Measurements from ENCODE around the gene BRF1. TPM values are rescaled to one million over a fixed set of nuclear protein-coding genes. Genes with fewer than 3 reads are reported as not detected.
"Not testable (repeated sequence)": the region's sequence is repeated elsewhere in the genome, so short reads cannot be mapped to it uniquely, and the experiment has no call there.

BRF1 gene
- total RNA-seq, 1 experiment from 2014 or later = 12.6 TPM

GRCh38 chr14:105332350-105332874, 31.6 kb upstream of the BRF1 start:
- no peak for DNase-seq (ENCODE audit: low spot score)

GRCh38 chr14:105331575-105332349, 31.0 kb upstream of the BRF1 start:
- DNase-seq (ENCODE audit: low spot score) = no peak

- peak; percentile 69 for DNase-seq (ENCODE audit: low spot score)
These were observed 29.7 kb upstream of the BRF1 start for GRCh38 chr14:105330491-105330895.

- no peak for DNase-seq (ENCODE audit: low spot score)
These were observed 28.8 kb upstream of the BRF1 start for GRCh38 chr14:105329411-105330150.

GRCh38 chr14:105328678-105329390, 28.0 kb upstream of the BRF1 start:
- DNase-seq (ENCODE audit: low spot score) = no peak

- no peak for DNase-seq (ENCODE audit: low spot score)
These were observed 27.4 kb upstream of the BRF1 start for GRCh38 chr14:105328070-105328677.

- not testable (repeated sequence) for DNase-seq (ENCODE audit: low spot score)
These were observed 26.9 kb upstream of the BRF1 start for GRCh38 chr14:105327695-105328045.

GRCh38 chr14:105326891-105327694, 26.3 kb upstream of the BRF1 start:
- no peak for DNase-seq (ENCODE audit: low spot score)

- no peak for DNase-seq (ENCODE audit: low spot score)
These were observed 25.7 kb upstream of the BRF1 start for GRCh38 chr14:105326568-105326867.

GRCh38 chr14:105325716-105326567, 25.1 kb upstream of the BRF1 start:
- DNase-seq (ENCODE audit: low spot score) = no peak

- no peak for DNase-seq (ENCODE audit: low spot score)
These were observed 24.5 kb upstream of the BRF1 start for GRCh38 chr14:105325303-105325702.

- no peak for DNase-seq (ENCODE audit: low spot score)
These were observed 24.1 kb upstream of the BRF1 start for GRCh38 chr14:105324871-105325270.

GRCh38 chr14:105324080-105324778, 23.4 kb upstream of the BRF1 start:
- DNase-seq (ENCODE audit: low spot score) = no peak

- no peak for DNase-seq (ENCODE audit: low spot score)
These were observed 22.9 kb upstream of the BRF1 start for GRCh38 chr14:105323663-105324062.

- DNase-seq (ENCODE audit: low spot score) = no peak
These were observed 22.2 kb upstream of the BRF1 start for GRCh38 chr14:105322791-105323556.

- DNase-seq (ENCODE audit: low spot score) = no peak
These were observed 16.7 kb upstream of the BRF1 start for GRCh38 chr14:105317546-105317945.

- no peak for DNase-seq (ENCODE audit: low spot score)
These were observed 16.2 kb upstream of the BRF1 start for GRCh38 chr14:105316968-105317510.

- DNase-seq (ENCODE audit: low spot score) = no peak
These were observed 15.8 kb upstream of the BRF1 start for GRCh38 chr14:105316577-105316941.
